H9 (cell line): ENCODE data around the gene PRX. TPM values are rescaled to one million over a fixed set of nuclear protein-coding genes. Genes with fewer than 3 reads are reported as not detected.

Source experiments
- DNase-seq: peaks from one replicate; pipeline ENCODE4 v3.0.0-alpha.2; 2017
- H2AFZ ChIP-seq: one replicate; pipeline ENCODE4 v1.6.1; 2013; ENCODE audit warnings: mild to moderate bottlenecking, low read length, control low read depth, moderate library complexity
- H2AK5ac ChIP-seq: 2 replicates; pipeline ENCODE4 v1.6.1; 2013; ENCODE audit warnings: low read length, control low read depth, mixed read lengths; ENCODE audit not compliant: insufficient read length
- H2BK120ac ChIP-seq: one replicate; pipeline ENCODE4 v1.6.1; 2013; ENCODE audit warnings: low read depth, mild to moderate bottlenecking, low read length, control low read depth, inconsistent platforms; ENCODE audit not compliant: poor library complexity, severe bottlenecking
- H2BK12ac ChIP-seq: 2 replicates; pipeline ENCODE4 v1.6.1; 2013; ENCODE audit warnings: low read length, control low read depth, mixed read lengths, low read depth; ENCODE audit not compliant: insufficient read length
- H2BK15ac ChIP-seq: 2 replicates; pipeline ENCODE4 v1.6.1; 2013; ENCODE audit warnings: low read depth, low read length, control low read depth
- H2BK20ac ChIP-seq: one replicate; pipeline ENCODE4 v1.6.1; 2013; ENCODE audit warnings: low read depth, mild to moderate bottlenecking, low read length, control low read depth, inconsistent platforms; ENCODE audit not compliant: poor library complexity, severe bottlenecking
- H2BK5ac ChIP-seq: 2 replicates; pipeline ENCODE4 v1.6.1; 2013; ENCODE audit warnings: low read length, control low read depth, mixed read lengths; ENCODE audit not compliant: insufficient read length
- H3K14ac ChIP-seq: 2 replicates; pipeline ENCODE4 v1.6.1; 2013; ENCODE audit warnings: low read length, control low read depth; ENCODE audit not compliant: insufficient read depth
- H3K18ac ChIP-seq: 2 replicates; pipeline ENCODE4 v1.6.1; 2013; ENCODE audit warnings: low read depth, mild to moderate bottlenecking, mixed read lengths, low read length, control low read depth; ENCODE audit not compliant: insufficient read length
- H3K23ac ChIP-seq: 2 replicates; pipeline ENCODE4 v1.6.1; 2013; ENCODE audit warnings: low read length, control low read depth, mixed read lengths, low read depth; ENCODE audit not compliant: insufficient read length
- H3K23me2 ChIP-seq: 2 replicates; pipeline ENCODE4 v1.6.1; 2013; ENCODE audit warnings: low read depth, mild to moderate bottlenecking, mixed read lengths, low read length, control low read depth; ENCODE audit not compliant: insufficient read length, poor library complexity, severe bottlenecking
- H3K27ac ChIP-seq: 2 replicates; pipeline ENCODE4 v1.5.1; 2013; ENCODE audit warnings: low read length, control low read depth, mixed read lengths, low read depth; ENCODE audit not compliant: insufficient read length
- H3K27me3 ChIP-seq: 2 replicates; pipeline ENCODE4 v1.6.1; 2013; ENCODE audit warnings: low read length, control low read depth, inconsistent platforms; ENCODE audit not compliant: insufficient read depth
- H3K4ac ChIP-seq: 2 replicates; pipeline ENCODE4 v1.6.1; 2013; ENCODE audit warnings: low read depth, mild to moderate bottlenecking, control low read depth, inconsistent platforms, low read length, moderate library complexity
- H3K4me1 ChIP-seq: 2 replicates; pipeline ENCODE4 v1.6.1; 2013; ENCODE audit warnings: low read length, control low read depth, inconsistent platforms; ENCODE audit not compliant: insufficient read depth
- H3K4me2 ChIP-seq: 2 replicates; pipeline ENCODE4 v1.6.1; 2013; ENCODE audit warnings: low read length, control low read depth, mixed read lengths; ENCODE audit not compliant: insufficient read length, insufficient read depth
- H3K56ac ChIP-seq: 2 replicates; pipeline ENCODE4 v1.6.1; 2013; ENCODE audit warnings: low read depth, mild to moderate bottlenecking, mixed read lengths, low read length, control low read depth; ENCODE audit not compliant: insufficient read length
- H3K79me1 ChIP-seq: 2 replicates; pipeline ENCODE4 v1.6.1; 2013; ENCODE audit warnings: low read depth, mild to moderate bottlenecking, moderate library complexity, low read length, control low read depth, inconsistent platforms; ENCODE audit not compliant: insufficient read depth, poor library complexity, severe bottlenecking
- H3K79me2 ChIP-seq: 2 replicates; pipeline ENCODE4 v1.6.1; 2013; ENCODE audit warnings: low read length, control low read depth, inconsistent platforms; ENCODE audit not compliant: insufficient read depth
- H3K9ac ChIP-seq: 2 replicates; pipeline ENCODE4 v1.6.1; 2013; ENCODE audit warnings: low read length, control low read depth, mixed read lengths; ENCODE audit not compliant: insufficient read length; ENCODE audit errors: extremely low read depth
- H3K9me3 ChIP-seq: one replicate; pipeline ENCODE4 v1.6.1; 2013; ENCODE audit warnings: low read depth, low read length, inconsistent platforms; ENCODE audit not compliant: control insufficient read depth
- H3T11ph ChIP-seq: one replicate; pipeline ENCODE4 v1.6.1; 2013; ENCODE audit warnings: mild to moderate bottlenecking, low read length, control low read depth, inconsistent platforms
- H4K20me1 ChIP-seq: one replicate; pipeline ENCODE4 v1.6.1; 2013; ENCODE audit not compliant: control insufficient read depth, insufficient read length, insufficient read depth
- H4K5ac ChIP-seq: 2 replicates; pipeline ENCODE4 v1.6.1; 2013; ENCODE audit warnings: low read depth, mild to moderate bottlenecking, mixed read lengths, low read length, control low read depth; ENCODE audit not compliant: insufficient read length
- H4K8ac ChIP-seq: replicated peaks from 2 replicates; pipeline ENCODE4 v1.6.1; 2013; ENCODE audit warnings: low read length, control low read depth, mixed read lengths, low read depth; ENCODE audit not compliant: insufficient read length
- H4K91ac ChIP-seq: 2 replicates; pipeline ENCODE4 v1.6.1; 2013; ENCODE audit warnings: low read depth, mild to moderate bottlenecking, moderate library complexity, mixed read lengths, low read length, control low read depth; ENCODE audit not compliant: insufficient read length
- H3K27ac Mint-ChIP-seq, 3 experiments: 2 replicates in 2 of 3; 3 replicates in 1 of 3; pipeline ENCODE4 v1.8.0; 2020 to 2021; ENCODE audit warnings: mixed read lengths in 3 of 3, mild to moderate bottlenecking in 1 of 3, moderate library complexity in 1 of 3
- H3K27me3 Mint-ChIP-seq: 2 replicates; pipeline ENCODE4 v1.8.0; 2021; ENCODE audit warnings: low read depth, mild to moderate bottlenecking, moderate library complexity, mixed read lengths
- H3K36me3 Mint-ChIP-seq, 3 experiments: 2 replicates in 2 of 3; 3 replicates in 1 of 3; pipeline ENCODE4 v1.8.0; 2020 to 2021; ENCODE audit warnings: low read depth in 3 of 3, mixed read lengths in 3 of 3; ENCODE audit not compliant: insufficient read depth in 1 of 3
- H3K4me1 Mint-ChIP-seq, 2 experiments: 2 replicates each; pipeline ENCODE4 v1.8.0; 2020; ENCODE audit warnings: mixed read lengths in 2 of 2
- H3K4me3 Mint-ChIP-seq, 2 experiments: 2 replicates in 1 of 2; 3 replicates in 1 of 2; pipeline ENCODE4 v1.8.0; 2020 to 2021; ENCODE audit warnings: mild to moderate bottlenecking in 2 of 2, mixed read lengths in 2 of 2, moderate library complexity in 1 of 2
- H3K9me3 Mint-ChIP-seq, 2 experiments: 2 replicates in 1 of 2; 3 replicates in 1 of 2; pipeline ENCODE4 v1.8.0; 2020; ENCODE audit warnings: mild to moderate bottlenecking in 2 of 2, mixed read lengths in 2 of 2, moderate library complexity in 1 of 2
- CTCF ChIP-seq: fragments of 200-600 bp; sonication (generic); conservative IDR thresholded peaks from 3 replicates; pipeline ENCODE4 v1.8.0; 2021; ENCODE audit warnings: antibody characterized with exemption, mild to moderate bottlenecking
- WGBS: extraction: QIAGEN DNeasy Blood & Tissue Kit; methylation state at CpG from one replicate; pipeline ENCODE4 v1.1.7; 2013; ENCODE audit warnings: missing lambda C conversion rate, low lambda C conversion rate, mixed read lengths; ENCODE audit not compliant: insufficient read length; ENCODE audit errors: extremely low coverage; 5-methylcytosine and 5-hydroxymethylcytosine counted together
- total RNA-seq: library from RNA; stranded (reverse); gene quantifications from 2 replicates; pipeline ENCODE4 v1.2.1, GENCODE V29; 2021

Gene PRX
- total RNA-seq, 1 experiment from 2014 or later, result 4.0 TPM

GRCh38 chr19:40348961-40349507 is 64.1 kb downstream of the PRX start:
- Histone ChIP-seq H3K9ac (peak overlapping the region; percentile 61), H3K4me1 (no peaks in the 10 kb centered on the region), H2AK5ac (no peak overlapping the region), H3K23me2 (peaks cover 6% of the 10 kb centered on the region), H3K9me3 (no peaks in the 10 kb centered on the region), H4K8ac (no peak overlapping the region), H3K27ac (no peak overlapping the region), H2AFZ (no peak overlapping the region), H4K91ac (no peak overlapping the region), H2BK15ac (no peak overlapping the region), H3K23ac (no peak overlapping the region), H3K4ac (no peak overlapping the region), H2BK12ac (no peak overlapping the region), H3K79me2 (no peaks in the 10 kb centered on the region), H3K14ac (no peak overlapping the region), H3K18ac (no peak overlapping the region), H3T11ph (no peak overlapping the region), H2BK5ac (no peak overlapping the region), H3K79me1 (no peaks in the 10 kb centered on the region), H3K27me3 (no peaks in the 10 kb centered on the region), H2BK20ac (no peak overlapping the region), H3K4me2 (peak overlapping the region; percentile 78), H2BK120ac (no peak overlapping the region), H4K20me1 (no peaks in the 10 kb centered on the region), H3K56ac (no peak overlapping the region), H4K5ac (no peak overlapping the region)
- TF ChIP-seq CTCF, result no peak
- no CpG with 5 or more reads among the region's 17 CpGs for WGBS
- Mint-ChIP-seq H3K9me3 (peaks cover 0 to 3% of the 10 kb centered on the region in 2 experiments; a peak in 1 of 5 replicates), H3K36me3 (no peaks in the 10 kb centered on the region), H3K4me3 (peak overlapping the region; percentile 76 to 93), H3K27me3 (no peaks in the 10 kb centered on the region), H3K27ac (peak overlapping the region; percentile 33 to 75 (median 37); a peak in 6 of 7 replicates), H3K4me1 (peaks cover 12 to 16% of the 10 kb centered on the region in 2 experiments)
- DNase-seq, result no peak
